Smooth muscle cell (in vitro differentiated cells): ENCODE results near the gene ZNF530. TPM values are rescaled to one million over a fixed set of nuclear protein-coding genes. Genes with fewer than 3 reads are reported as not detected.

Source experiments
- DNase-seq: peaks from one replicate; lab custom pipeline; 2025; ENCODE audit not compliant: unreplicated experiment; lab: John Stamatoyannopoulos, UW
- H2AFZ ChIP-seq: fragments of 200-600 bp; sonication (generic); 2 replicates; pipeline ENCODE4 v1.6.0; 2016; ENCODE audit warnings: antibody characterized with exemption, low read depth, mild to moderate bottlenecking
- H3F3A ChIP-seq: fragments of 200-600 bp; sonication (generic); 2 replicates; pipeline ENCODE4 v1.6.0; 2017; ENCODE audit warnings: antibody characterized with exemption, low read depth
- H3K27ac ChIP-seq: fragments of 200-600 bp; sonication (generic); 2 replicates; pipeline ENCODE4 v1.5.1; 2016; ENCODE audit warnings: low read depth, mild to moderate bottlenecking
- H3K27me3 ChIP-seq: fragments of 200-600 bp; sonication (generic); 2 replicates; pipeline ENCODE4 v1.6.1; 2016; ENCODE audit warnings: low read depth, mild to moderate bottlenecking
- H3K36me3 ChIP-seq: fragments of 200-600 bp; sonication (generic); 2 replicates; pipeline ENCODE4 v1.5.1; 2016; ENCODE audit warnings: low read depth
- H3K4me1 ChIP-seq: fragments of 200-600 bp; sonication (generic); 2 replicates; pipeline ENCODE4 v1.5.1; 2016; ENCODE audit warnings: low read depth
- H3K4me2 ChIP-seq: fragments of 200-600 bp; sonication (generic); 2 replicates; pipeline ENCODE4 v1.6.0; 2016; ENCODE audit warnings: mild to moderate bottlenecking
- H3K4me3 ChIP-seq: fragments of 200-600 bp; sonication (generic); 2 replicates; pipeline ENCODE4 v1.5.1; 2016; ENCODE audit warnings: mild to moderate bottlenecking
- H3K79me2 ChIP-seq: fragments of 200-600 bp; sonication (generic); 2 replicates; pipeline ENCODE4 v1.6.0; 2016; ENCODE audit warnings: low read depth, mild to moderate bottlenecking
- H3K9ac ChIP-seq: fragments of 200-600 bp; sonication (generic); 2 replicates; pipeline ENCODE4 v1.6.0; 2016; ENCODE audit warnings: low read depth
- H3K9me3 ChIP-seq: fragments of 200-600 bp; sonication (generic); replicated peaks from 2 replicates; pipeline ENCODE4 v1.5.1; 2016; ENCODE audit warnings: low read depth
- H4K20me1 ChIP-seq: fragments of 200-600 bp; sonication (generic); 2 replicates; pipeline ENCODE4 v1.6.0; 2016; ENCODE audit warnings: low read depth
- WGBS: methylation state at CpG from one replicate; pipeline ENCODE4 v1.1.7; 2016; ENCODE audit warnings: low lambda C conversion rate; 5-methylcytosine and 5-hydroxymethylcytosine counted together
- polyA plus RNA-seq: library from polyadenylated mRNA; unstranded; fragments of >200 nt; fragmentation: Nextera tagmentation; extraction: Ambion mirVana; gene quantifications from 2 replicates; pipeline ENCODE4 v1.2.1, GENCODE V29; 2016
- total RNA-seq: library from RNA; depleted of rRNA; stranded (reverse); fragments of >200 nt; gene quantifications from 2 replicates; pipeline ENCODE4 v1.2.3, GENCODE V29; 2014
- TF ChIP-seq, protein P1 (sequence below): fragments of 200-600 bp; sonication (generic); IDR thresholded peaks from 2 replicates; pipeline ENCODE4 v1.5.1; 2017; ENCODE audit warnings: borderline replicate concordance, mild to moderate bottlenecking, antibody characterized with exemption; ENCODE audit not compliant: insufficient read depth, poor library complexity, severe bottlenecking

ZNF530 gene
- total and polyA plus RNA-seq, 2 experiments from 2014 or later = 3.2 to 3.5 TPM

DNA sequence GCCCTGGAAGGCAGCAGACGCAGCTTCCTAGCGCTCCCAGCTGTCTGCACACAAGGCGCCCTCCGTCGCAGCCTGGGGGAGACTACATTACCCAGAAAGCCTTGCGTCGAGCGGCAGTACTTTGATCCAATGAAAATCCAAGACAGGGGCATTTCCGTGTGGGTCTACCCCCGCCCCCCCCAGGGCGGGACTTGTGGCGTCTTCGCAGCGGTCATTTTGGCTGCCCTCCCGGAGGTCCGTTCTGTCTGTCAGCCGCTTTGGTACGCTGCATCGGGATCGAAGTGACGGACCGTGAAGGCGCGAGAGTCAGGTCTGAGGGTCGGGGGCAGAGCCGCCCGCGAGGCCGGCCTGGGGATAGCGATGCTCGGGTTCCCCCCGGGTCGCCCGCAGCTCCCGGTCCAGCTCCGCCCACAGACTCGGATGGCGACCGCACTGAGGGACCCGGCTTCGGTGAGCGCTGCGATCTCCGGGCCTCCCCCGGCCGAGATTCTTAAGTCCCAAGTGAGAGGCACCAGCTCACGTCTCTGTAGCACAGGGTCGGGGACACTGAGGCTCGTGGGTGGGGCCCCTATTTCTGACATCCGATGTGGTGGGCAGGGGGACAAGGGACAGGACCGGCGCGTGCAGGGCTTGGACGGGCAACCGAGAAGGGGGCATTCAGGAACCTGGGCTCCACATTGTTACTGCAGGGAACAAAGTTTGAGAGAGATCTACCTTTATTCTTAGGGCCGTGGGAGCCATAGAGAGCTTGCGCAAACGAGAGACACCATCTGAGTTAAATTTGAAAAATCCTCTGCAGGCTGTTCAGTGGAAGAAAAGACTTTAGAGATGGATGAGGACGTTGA is 33.5 kb downstream of the ZNF530 start, which contains the start of gene ZNF211:
TSS of gene ZNF211 (plus strand) at position 182 of the 845 bp plus-strand sequence. CDS start at position 361, 179 bp downstream.
- peaks cover 3% of the 10 kb centered on the region for H3F3A ChIP-seq
- H3K4me3 ChIP-seq = peak within 1 kb of the TSS; percentile 84
- peaks cover 3% of the 10 kb centered on the region for H3K4me1 ChIP-seq
- H4K20me1 ChIP-seq = no peaks in the 10 kb centered on the region
- DNase-seq = peak; percentile 62
- TF ChIP-seq, protein P1, sequence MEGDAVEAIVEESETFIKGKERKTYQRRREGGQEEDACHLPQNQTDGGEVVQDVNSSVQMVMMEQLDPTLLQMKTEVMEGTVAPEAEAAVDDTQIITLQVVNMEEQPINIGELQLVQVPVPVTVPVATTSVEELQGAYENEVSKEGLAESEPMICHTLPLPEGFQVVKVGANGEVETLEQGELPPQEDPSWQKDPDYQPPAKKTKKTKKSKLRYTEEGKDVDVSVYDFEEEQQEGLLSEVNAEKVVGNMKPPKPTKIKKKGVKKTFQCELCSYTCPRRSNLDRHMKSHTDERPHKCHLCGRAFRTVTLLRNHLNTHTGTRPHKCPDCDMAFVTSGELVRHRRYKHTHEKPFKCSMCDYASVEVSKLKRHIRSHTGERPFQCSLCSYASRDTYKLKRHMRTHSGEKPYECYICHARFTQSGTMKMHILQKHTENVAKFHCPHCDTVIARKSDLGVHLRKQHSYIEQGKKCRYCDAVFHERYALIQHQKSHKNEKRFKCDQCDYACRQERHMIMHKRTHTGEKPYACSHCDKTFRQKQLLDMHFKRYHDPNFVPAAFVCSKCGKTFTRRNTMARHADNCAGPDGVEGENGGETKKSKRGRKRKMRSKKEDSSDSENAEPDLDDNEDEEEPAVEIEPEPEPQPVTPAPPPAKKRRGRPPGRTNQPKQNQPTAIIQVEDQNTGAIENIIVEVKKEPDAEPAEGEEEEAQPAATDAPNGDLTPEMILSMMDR = no peak
- H3K79me2 ChIP-seq = peaks cover 31% of the 10 kb centered on the region
- H3K9ac ChIP-seq = peak within 1 kb of the TSS; percentile 72
- WGBS = 3% methylated on average over 58 of the region's 59 CpGs
- H3K27me3 ChIP-seq = no peaks in the 10 kb centered on the region
- no peak within 1 kb of the TSS for H3K27ac ChIP-seq
- H2AFZ ChIP-seq = peak within 1 kb of the TSS; percentile 92
- peaks cover 34% of the 10 kb centered on the region for H3K9me3 ChIP-seq
- H3K36me3 ChIP-seq = peaks cover 37% of the 10 kb centered on the region
- peak within 1 kb of the TSS; percentile 85 for H3K4me2 ChIP-seq

DNA sequence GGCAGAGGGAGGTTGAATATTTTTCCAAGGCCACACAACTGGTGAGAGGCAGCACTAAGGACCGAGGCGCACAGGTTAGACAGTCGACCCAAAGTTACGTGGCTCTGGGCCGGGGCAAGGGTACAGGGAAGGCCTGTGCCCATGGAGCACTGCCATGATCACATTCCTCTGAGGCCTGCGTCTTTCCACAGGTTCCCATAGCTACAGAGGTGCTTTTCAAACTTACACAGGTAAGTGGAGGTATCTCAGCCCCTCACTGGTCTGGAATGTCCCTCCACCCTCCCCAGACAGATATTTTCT is 34.1 kb downstream of the ZNF530 start:
- TF ChIP-seq, protein P1 = no peak
- 60% methylated on average over 6 of the region's 6 CpGs for WGBS
- no peak overlapping the region for H3K27ac ChIP-seq

DNA sequence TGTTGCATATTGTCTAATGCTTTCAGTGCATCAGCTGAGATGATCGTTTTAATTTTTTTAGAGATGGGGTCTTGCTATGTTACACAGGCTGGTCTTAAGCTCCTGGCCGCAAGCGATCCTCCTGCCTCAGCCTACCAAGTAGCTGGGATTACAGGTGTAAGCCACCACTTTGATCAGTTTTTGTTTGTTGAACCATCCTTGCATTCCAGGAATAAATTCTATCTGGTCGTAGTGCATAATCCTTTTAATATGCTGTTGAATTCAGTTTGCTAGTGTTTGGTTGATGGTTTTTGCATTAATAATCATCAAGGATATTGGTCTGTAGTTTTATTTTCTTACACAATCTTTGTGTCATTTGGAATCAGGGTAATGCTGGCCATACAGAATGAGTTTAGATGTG is 37.7 kb downstream of the ZNF530 start:
- Histone ChIP-seq H4K20me1 (no peaks in the 10 kb centered on the region), H3K9ac (no peak overlapping the region)
- DNase-seq = no peak

More for the DNA sequence above, 34.1 kb downstream of the ZNF530 start:
- Histone ChIP-seq H4K20me1 (no peaks in the 10 kb centered on the region), H3K79me2 (peaks cover 36% of the 10 kb centered on the region), H3K4me3 (peak overlapping the region; percentile 84), H3K36me3 (peaks cover 42% of the 10 kb centered on the region), H3K9me3 (peaks cover 40% of the 10 kb centered on the region), H3K4me1 (peaks cover 3% of the 10 kb centered on the region), H3F3A (peaks cover 3% of the 10 kb centered on the region), H3K27me3 (no peaks in the 10 kb centered on the region), H2AFZ (peak overlapping the region; percentile 92), H3K9ac (peak overlapping the region; percentile 72), H3K4me2 (peak overlapping the region; percentile 85)
- DNase-seq = no peak

More for the DNA sequence above, 37.7 kb downstream of the ZNF530 start:
- TF ChIP-seq, protein P1 = no peak
- no peak overlapping the region for H2AFZ ChIP-seq
- peaks cover 39% of the 10 kb centered on the region for H3K79me2 ChIP-seq
- peaks cover 3% of the 10 kb centered on the region for H3F3A ChIP-seq
- H3K9me3 ChIP-seq = peaks cover 74% of the 10 kb centered on the region
- WGBS = 98% methylated on average over 4 of the region's 4 CpGs
- H3K4me3 ChIP-seq = no peak overlapping the region
- peaks cover 3% of the 10 kb centered on the region for H3K4me1 ChIP-seq
- H3K27me3 ChIP-seq = no peaks in the 10 kb centered on the region
- H3K36me3 ChIP-seq = peaks cover 71% of the 10 kb centered on the region
- H3K4me2 ChIP-seq = no peak overlapping the region
- no peak overlapping the region for H3K27ac ChIP-seq
